Activated T-cell treated with anti-CD3 and anti-CD28 coated beads, Interleukin-2, amount 50 U/mL, for 1 hour (primary cell): ENCODE data around the gene SUSD4.
"Not testable (repeated sequence)": the region's sequence is repeated elsewhere in the genome, so short reads cannot be mapped to it uniquely, and the experiment has no call there.

ENCODE experiments used
- DNase-seq: peaks from one replicate; pipeline ENCODE4 v3.0.0-alpha.2; 2020

Gene SUSD4

DNA sequence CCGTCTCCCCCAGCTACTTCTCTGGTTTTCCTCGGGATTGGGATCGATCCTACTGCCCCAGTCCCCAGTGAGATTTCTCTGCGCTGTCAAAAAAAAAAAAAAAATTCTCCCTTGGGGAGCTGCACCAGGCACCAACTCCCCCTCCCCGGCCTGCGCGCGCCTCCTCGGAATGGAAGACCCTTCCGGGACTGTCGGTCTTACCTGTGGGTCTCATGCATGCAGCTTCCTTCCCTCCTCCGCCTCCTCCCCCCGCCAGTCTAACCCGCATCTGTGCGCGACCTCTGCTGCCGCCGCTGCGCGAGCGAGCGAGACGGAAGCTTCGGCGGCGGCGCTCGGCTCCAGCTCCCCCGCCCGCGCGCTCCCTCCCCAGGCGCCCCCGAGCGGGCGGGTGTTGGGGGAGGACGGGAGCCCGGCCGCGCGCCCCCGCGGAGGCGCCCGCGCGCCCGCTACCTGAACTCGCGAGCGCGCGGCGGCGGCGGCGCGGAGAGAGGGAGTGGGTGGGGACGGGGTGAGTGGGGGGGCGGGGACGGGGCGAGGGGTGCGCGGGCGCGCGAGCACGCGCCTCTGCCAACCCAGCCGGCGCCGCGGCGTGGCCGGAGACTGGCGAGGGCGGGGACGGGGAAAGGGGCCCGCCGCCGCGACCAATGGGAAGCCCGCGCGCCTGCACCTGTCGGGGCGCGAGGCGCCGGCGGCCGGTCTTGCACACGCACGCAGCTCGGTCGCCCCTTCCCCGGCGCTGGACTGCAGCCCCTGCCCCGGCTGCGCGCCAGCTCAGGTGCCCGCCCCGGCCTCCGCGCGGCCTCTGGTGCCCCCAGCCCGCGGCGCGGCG lies at the start of gene SUSD4:
SUSD4 (minus strand) TSS at position 321 of the 829 bp plus-strand sequence. CDS start 751 bp downstream, outside the sequence.
- peak; percentile 75 for DNase-seq

DNA sequence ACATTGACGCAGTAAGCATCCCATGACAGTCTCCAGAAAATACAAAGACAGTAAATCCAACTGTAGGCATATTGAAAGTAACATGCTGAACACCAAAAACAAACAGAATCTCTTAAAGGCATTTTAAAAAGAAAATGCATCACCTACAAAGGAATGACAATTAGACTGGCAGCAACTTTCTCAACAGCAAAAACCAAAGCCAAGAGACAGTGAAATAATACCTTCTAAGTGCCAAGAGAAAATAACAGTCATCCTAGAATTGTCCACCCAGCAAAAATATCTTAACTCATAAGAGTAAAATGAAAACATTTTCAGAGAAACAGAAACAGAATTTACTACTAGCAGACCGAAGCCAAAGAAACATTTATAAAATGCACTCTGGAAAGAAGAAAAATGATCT lies 49.2 kb upstream of the SUSD4 start:
- no peak for DNase-seq

DNA sequence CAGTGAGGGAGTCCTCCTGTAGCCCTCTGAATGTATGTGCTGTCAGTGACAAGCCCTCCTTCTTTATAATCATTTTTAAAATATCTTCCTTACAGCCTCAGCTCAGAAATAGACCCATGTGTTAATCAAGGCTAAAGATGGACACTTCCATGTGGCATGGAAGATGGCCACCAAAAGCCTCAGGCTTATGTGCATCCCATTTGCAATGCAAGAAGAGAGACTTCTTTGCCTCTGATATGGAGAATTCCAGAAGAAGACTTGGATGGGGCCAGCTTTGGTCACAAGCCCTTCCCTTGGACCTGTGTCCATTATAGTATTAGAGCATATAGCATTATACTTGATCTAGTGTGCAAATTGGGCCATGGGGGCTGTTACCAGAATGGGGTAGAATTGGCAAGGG lies 47.7 kb upstream of the SUSD4 start:
- no peak for DNase-seq

- no peak for DNase-seq
Observed at GRCh38 chr1:223411309-223411708, 47.3 kb upstream of the SUSD4 start.

GRCh38 chr1:223410036-223410435 lies 46.1 kb upstream of the SUSD4 start:
- no peak for DNase-seq

GRCh38 chr1:223405507-223405906 lies 41.5 kb upstream of the SUSD4 start:
- no peak for DNase-seq

- DNase-seq = no peak
Observed at GRCh38 chr1:223403184-223403815, 39.3 kb upstream of the SUSD4 start.

DNA sequence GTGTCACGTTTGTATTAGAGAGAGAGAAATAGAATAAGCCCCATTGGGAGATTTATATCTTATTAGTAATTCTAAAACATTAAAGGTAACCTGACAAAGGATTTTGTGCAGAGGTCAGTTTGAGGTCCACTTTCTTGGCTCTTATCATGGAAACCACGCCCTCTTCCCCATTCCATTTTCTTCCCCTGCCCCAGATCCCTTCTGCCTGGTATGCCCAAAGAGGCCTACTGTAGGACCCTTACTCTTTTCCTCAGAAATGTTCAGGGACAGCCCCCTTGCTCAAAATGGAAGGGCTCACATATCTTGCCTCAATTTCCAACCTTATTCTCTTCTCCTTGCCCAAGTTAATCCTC lies 38.8 kb upstream of the SUSD4 start:
- no peak for DNase-seq

- no peak for DNase-seq
Observed at GRCh38 chr1:223401873-223402789, 38.2 kb upstream of the SUSD4 start.

GRCh38 chr1:223399393-223399792 lies 35.4 kb upstream of the SUSD4 start:
- DNase-seq = not testable (repeated sequence)

DNA sequence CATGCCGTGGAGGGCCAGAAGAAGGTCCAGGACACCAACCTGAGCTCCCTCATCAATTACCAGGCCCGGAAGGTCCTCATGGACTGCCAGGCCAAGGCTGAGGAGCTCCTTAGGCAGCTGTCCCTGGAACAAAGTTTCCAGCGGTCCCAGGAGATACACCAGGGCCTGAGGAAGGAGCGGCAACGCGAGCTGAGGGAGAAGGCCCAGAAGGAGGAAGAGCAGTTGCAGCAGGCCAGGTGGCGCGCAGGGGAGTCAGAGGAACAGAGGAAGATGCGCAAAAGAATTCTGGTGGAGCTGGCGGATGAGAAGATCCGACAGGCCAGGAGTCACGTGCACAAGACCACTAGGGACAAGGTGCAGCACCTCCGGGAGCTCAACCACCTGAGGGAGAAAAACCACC lies 30.7 kb upstream of the SUSD4 start:
- no peak for DNase-seq

DNA sequence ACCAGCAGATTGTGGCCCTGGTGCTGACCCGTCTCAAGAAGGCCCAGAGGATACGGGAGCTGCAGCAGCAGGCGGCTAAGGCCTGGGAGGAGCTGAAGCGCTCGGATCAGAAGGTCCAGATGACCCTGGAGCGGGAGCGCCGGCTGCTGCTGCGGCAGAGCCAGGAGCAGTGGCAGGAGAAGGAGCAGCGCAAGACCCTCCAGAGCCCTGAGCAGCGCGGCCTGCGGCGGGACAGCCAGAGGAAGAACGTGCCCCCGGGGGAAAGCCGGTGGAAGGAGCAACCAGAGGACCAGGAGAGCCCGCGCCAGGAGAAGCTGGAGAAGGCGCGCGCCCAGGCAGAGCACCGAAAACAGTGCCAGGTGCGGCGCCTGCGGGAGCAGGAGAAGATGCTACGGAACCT lies 30.3 kb upstream of the SUSD4 start:
- no peak for DNase-seq

DNA sequence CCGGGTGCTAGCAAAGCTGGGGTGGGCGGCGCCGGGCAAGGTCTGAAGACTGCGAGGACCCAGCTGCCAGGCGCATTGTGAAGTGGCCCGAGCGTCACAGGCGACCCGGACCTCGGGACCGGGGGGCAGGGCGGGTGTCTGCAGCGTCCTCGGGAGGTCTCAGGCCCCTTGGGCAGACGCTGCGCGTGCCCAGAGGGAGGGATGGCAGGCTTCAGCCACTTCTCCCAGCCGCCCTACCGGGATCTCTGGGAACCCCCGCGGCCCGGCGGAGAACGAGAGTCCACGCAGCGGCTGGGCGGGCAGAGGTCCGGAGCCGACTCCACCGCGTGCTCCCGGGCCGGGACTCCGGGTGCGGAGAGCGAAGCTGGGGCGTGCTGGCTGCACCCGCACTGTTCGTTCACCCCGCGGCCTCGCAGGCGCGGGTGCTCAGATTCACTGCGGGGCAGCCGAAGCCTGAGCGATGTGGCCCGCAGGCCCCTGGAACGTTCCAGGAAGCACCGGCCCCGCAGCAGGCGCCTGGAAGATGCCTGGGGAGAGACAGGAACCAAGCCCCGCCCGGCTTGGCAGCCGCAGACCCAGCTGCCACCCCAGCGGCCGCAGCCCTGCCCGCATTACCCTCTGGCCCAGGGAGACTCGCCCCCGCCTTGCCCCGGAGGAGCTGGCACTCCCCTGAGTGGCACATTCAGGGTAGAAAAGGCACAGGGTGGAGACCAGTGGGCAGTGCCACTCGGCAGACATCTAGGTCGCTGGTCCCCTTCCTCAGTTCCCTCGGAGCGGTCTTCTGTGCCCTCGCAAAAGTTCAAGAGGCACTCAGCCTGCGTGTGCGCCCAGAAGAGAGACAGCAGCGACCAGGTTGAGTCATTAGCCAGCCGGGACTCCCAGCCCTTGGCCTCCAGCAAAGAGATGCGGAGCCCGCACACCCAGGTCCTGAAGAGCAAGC lies 29.6 kb upstream of the SUSD4 start, which contains the start of gene CCDC185:
CCDC185 (plus strand) TSS at position 141 of the 940 bp plus-strand sequence; CDS start at position 202, 61 bp downstream.
- DNase-seq = no peak

DNA sequence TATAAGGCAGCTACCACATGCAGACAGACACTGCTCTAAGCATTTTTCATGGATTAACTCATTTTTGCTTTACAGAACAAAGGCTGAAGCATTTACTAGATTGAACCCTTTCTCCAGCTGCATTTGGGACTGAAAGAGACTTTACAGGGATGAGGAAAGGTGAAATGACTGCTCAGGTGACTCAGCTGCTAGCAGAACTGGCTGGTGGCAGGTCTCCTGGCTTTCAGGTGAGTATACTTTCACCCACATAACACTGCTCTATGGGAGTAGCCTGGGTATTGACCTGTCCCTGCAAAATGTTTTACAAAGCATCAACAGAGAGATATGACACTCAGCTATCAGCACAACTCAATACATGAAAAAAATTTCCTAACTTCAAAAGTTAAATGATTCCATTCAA lies 26.6 kb upstream of the SUSD4 start:
- DNase-seq = no peak

- DNase-seq = no peak
Observed at GRCh38 chr1:223386013-223386412, 22.0 kb upstream of the SUSD4 start.

- DNase-seq = no peak
Observed at GRCh38 chr1:223378754-223379153, 14.8 kb upstream of the SUSD4 start.

GRCh38 chr1:223374064-223374610 lies 10.2 kb upstream of the SUSD4 start:
- no peak for DNase-seq

GRCh38 chr1:223364685-223365382 lies 858 bp upstream of the SUSD4 start:
- DNase-seq = peak; percentile 38

DNA sequence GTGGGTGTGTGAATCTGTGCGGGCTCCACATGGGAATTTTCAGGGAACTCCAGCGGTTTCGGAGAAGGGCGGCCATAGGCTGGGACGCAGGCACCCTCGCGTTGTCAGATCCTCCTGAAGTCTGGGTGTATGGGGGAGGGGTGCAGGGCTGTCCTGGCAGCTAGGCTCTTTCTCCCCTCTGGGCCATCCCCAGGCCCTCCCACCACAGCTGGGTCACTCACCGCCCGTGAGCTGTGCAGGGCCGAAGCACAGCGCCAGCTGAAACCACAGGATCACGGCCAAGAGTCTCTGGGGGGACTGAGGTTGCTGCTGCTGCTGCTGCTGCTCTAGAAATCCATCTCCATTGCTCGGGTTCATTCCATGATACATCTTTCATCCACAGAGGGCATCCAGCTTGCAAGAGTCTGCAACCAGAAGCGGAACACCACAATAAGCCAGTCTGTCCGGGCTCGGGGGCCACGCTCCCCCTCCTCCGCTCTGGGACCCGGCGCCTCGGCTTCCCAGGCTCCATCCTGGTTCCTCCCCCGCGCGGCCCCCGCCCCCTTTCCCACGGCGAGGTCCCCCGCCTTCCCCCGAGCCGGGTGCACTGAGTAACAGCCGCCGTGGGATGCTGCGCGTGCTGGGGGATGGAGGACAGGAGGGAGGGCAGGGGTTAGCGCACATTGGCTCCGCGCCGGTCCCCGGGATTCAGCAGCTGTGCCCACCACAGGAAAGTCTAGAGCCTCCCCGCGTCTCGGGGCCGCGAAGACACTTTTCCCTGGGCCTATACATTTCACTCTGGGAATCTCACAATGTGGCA lies 720 bp downstream of the SUSD4 start:
- peak; percentile 40 for DNase-seq

DNA sequence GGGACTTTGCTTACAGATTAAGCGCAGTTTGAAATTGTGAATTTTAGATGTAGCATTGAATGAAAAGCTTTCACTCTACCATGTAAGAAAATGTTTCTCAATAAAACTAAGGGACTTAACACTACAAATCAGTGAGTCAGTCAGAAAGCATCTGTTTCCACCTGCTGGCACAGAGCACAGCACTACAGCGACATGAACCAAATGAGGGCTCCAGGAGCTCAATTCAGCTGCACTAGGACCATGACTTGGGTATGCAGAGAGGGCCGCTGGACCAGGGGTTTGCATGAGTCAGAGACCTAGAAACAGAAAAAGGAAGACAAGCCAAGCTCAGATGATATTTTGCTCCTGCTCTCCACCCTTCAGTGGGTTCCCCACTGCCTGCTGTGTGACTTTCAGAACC lies 5.2 kb downstream of the SUSD4 start:
- DNase-seq = no peak
